B cell (primary cell): ENCODE results near the gene SELENBP1. TPM values are rescaled to one million over a fixed set of nuclear protein-coding genes. Genes with fewer than 3 reads are reported as not detected.

Source experiments
- ATAC-seq: fragments of 200-7000 bp; cut with Tn5 transposase; one replicate; pipeline ENCODE4 v1.10.0; 2021; ENCODE audit warnings: low read depth, mild to moderate bottlenecking, moderate number of reproducible peaks, moderate library complexity
- CTCF ChIA-PET: fragments of 350-600 bp; sonication (Branson Sonifier 250); formaldehyde crosslinking; loops from one replicate; lab custom pipeline; 2021; ENCODE audit warnings: antibody characterized with exemption, inconsistent platforms; lab: Charles Lee
- POLR2A ChIA-PET: fragments of 350-600 bp; sonication (Branson Sonifier 250); formaldehyde crosslinking; loops from one replicate; lab custom pipeline; 2021; ENCODE audit warnings: antibody characterized with exemption; lab: Charles Lee
- DNase-seq: peaks from one replicate; pipeline ENCODE4 v3.0.0; 2013
- H2AFZ ChIP-seq: 2 replicates; pipeline ENCODE4 v1.6.1; 2012; ENCODE audit warnings: mild to moderate bottlenecking, low read depth, low read length; ENCODE audit not compliant: insufficient read depth, poor library complexity, severe bottlenecking
- H3K27ac ChIP-seq, 2 donors: 1 replicate in 1 of 2; 2 replicates in 1 of 2; pipeline ENCODE4 v1.5.1; 2012 to 2013; ENCODE audit warnings: low read length in 2 of 2, mild to moderate bottlenecking in 2 of 2, moderate library complexity in 1 of 2
- H3K27me3 ChIP-seq, 4 experiments: fragments of 200-600 bp in 1 of 4; sonication (generic) in 1 of 4; replicated peaks in 1 of 4; 1 replicate in 2 of 4; 2 replicates in 2 of 4; pipeline versions ENCODE4 v1.6.1 to v1.7.0; 2013 to 2016; ENCODE audit warnings: low read length in 3 of 4, mild to moderate bottlenecking in 2 of 4, mixed read lengths in 1 of 4, moderate library complexity in 1 of 4; ENCODE audit not compliant: insufficient read depth in 4 of 4, control insufficient read depth in 3 of 4; ENCODE audit errors: control extremely low read depth in 1 of 4
- H3K36me3 ChIP-seq, 2 experiments: replicated peaks in 1 of 2; 1 replicate in 1 of 2; 2 replicates in 1 of 2; pipeline versions ENCODE4 v1.6.1 to v1.7.1; 2013; ENCODE audit warnings: low read length in 1 of 2; ENCODE audit not compliant: insufficient read depth in 2 of 2, control insufficient read depth in 1 of 2; ENCODE audit errors: control extremely low read depth in 1 of 2, extremely low read depth in 1 of 2
- H3K4me1 ChIP-seq, 2 donors: fragments of 200-600 bp in 1 of 2; sonication (generic) in 1 of 2; 1 replicate in 1 of 2; 2 replicates in 1 of 2; pipeline versions ENCODE4 v1.5.1 to v1.6.1; 2013 to 2017; ENCODE audit warnings: low read length in 2 of 2; ENCODE audit not compliant: control insufficient read depth in 2 of 2, insufficient read depth in 2 of 2
- H3K4me2 ChIP-seq: replicated peaks from 2 replicates; pipeline ENCODE3; 2012; ENCODE audit warnings: mild to moderate bottlenecking, low read depth, low read length; ENCODE audit not compliant: poor library complexity, severe bottlenecking
- H3K4me3 ChIP-seq, 5 experiments: fragments of 200-600 bp in 1 of 5; sonication (generic) in 1 of 5; 1 replicate in 3 of 5; 2 replicates in 2 of 5; pipeline versions ENCODE4 v1.5.1 to v1.7.0; 2011 to 2016; ENCODE audit warnings: low read length in 4 of 5, mild to moderate bottlenecking in 4 of 5, low read depth in 2 of 5, control low read depth in 1 of 5, moderate library complexity in 1 of 5; ENCODE audit not compliant: insufficient read depth in 1 of 5; ENCODE audit errors: control extremely low read depth in 1 of 5, extremely low read depth in 1 of 5
- H3K79me2 ChIP-seq: fragments of 200-600 bp; sonication (generic); one replicate; pipeline ENCODE4 v1.6.0; 2016; ENCODE audit warnings: low read length; ENCODE audit not compliant: control insufficient read depth, insufficient read depth
- H3K9ac ChIP-seq: fragments of 200-600 bp; sonication (generic); 2 replicates; pipeline ENCODE4 v1.6.1; 2017; ENCODE audit warnings: mild to moderate bottlenecking, low read length, moderate library complexity
- H3K9me3 ChIP-seq, 3 donors: one replicate each; pipeline versions ENCODE4 v1.6.1 to v1.7.1; 2013; ENCODE audit warnings: low read length in 2 of 3; ENCODE audit not compliant: control insufficient read depth in 2 of 3, insufficient read depth in 1 of 3; ENCODE audit errors: control extremely low read depth in 1 of 3
- H4K20me1 ChIP-seq: 2 replicates; pipeline ENCODE4 v1.6.0; 2012; ENCODE audit warnings: mild to moderate bottlenecking, low read length; ENCODE audit not compliant: insufficient read depth, control insufficient read depth, poor library complexity, severe bottlenecking
- H3K27ac Mint-ChIP-seq: one replicate; pipeline ENCODE4 v1.8.0; 2021; ENCODE audit warnings: mixed read lengths
- H3K27me3 Mint-ChIP-seq: one replicate; pipeline ENCODE4 v1.8.0; 2021; ENCODE audit warnings: mixed read lengths
- H3K4me1 Mint-ChIP-seq: one replicate; pipeline ENCODE4 v1.8.0; 2021; ENCODE audit warnings: mixed read lengths
- H3K4me3 Mint-ChIP-seq: one replicate; pipeline ENCODE4 v1.8.0; 2021; ENCODE audit warnings: mixed read lengths
- H3K9me3 Mint-ChIP-seq: one replicate; pipeline ENCODE4 v1.8.0; 2022; ENCODE audit warnings: mixed read lengths; ENCODE audit not compliant: insufficient read depth
- CTCF ChIP-seq: fragments of 200-600 bp; IDR thresholded peaks from one replicate; pipeline ENCODE4 v1.8.0; 2022; ENCODE audit warnings: antibody characterized with exemption, mild to moderate bottlenecking
- EZH2 ChIP-seq: IDR thresholded peaks from 2 replicates; pipeline ENCODE4 v1.6.1; 2012; ENCODE audit warnings: borderline replicate concordance, low read depth, mild to moderate bottlenecking, moderate library complexity, low read length; ENCODE audit not compliant: insufficient read depth, poor library complexity, severe bottlenecking
- WGBS: methylation state at CpG from one replicate; pipeline ENCODE4 v1.1.5; 2013; ENCODE audit warnings: missing lambda C conversion rate; ENCODE audit not compliant: insufficient coverage; 5-methylcytosine and 5-hydroxymethylcytosine counted together
- intact Hi-C: fragments of 100-400 bp; cut with micrococcal nuclease; formaldehyde crosslinking; loops from one replicate; pipeline ENCODE4 v1.10.0; 2022
- polyA plus RNA-seq: library from polyadenylated mRNA; depleted of rRNA; stranded (reverse); fragments of >200 nt; gene quantifications from 2 replicates; pipeline ENCODE4 v1.2.3, GENCODE V29; 2012
- total RNA-seq, 2 donors: library from RNA; stranded (reverse); fragments of 120-200 nt in 1 of 2; gene quantifications; 1 replicate in 1 of 2; 2 replicates in 1 of 2; pipeline versions ENCODE4 v1.2.3 to v1.2.4, GENCODE V29; 2013 to 2022

SELENBP1 gene
- total and polyA plus RNA-seq, 2 donors (not counting 1 experiment from before 2014, with no cell fraction given) = 0.37 TPM; not detected in 1

- DNase-seq (no peak), ATAC-seq (no peak)
- TF ChIP-seq EZH2 = no peak
- H3K27me3 ChIP-seq = peaks cover 0 to 5% (median 0%) of the 10 kb centered on the region in 4 experiments
- no peak overlapping the region for H2AFZ ChIP-seq
- intact Hi-C loops = no loop called here
- no peaks in the 10 kb centered on the region for H3K79me2 ChIP-seq
- 96% methylated on average over 19 of the region's 20 CpGs for WGBS
- Mint-ChIP-seq H3K9me3 (no peaks in the 10 kb centered on the region), H3K27me3 (no peaks in the 10 kb centered on the region), H3K27ac (no peak overlapping the region), H3K4me1 (no peaks in the 10 kb centered on the region), H3K4me3 (no peak overlapping the region)
- H3K9me3 ChIP-seq = no peaks in the 10 kb centered on the region
- ChIA-PET CTCF (no interaction called here), POLR2A (interaction anchor here (1.4 kb wide), 1 partner anchor 11 kb away, joined by 3 read pairs; no protein-coding TSS in a partner anchor)
- H3K27ac ChIP-seq = no peak overlapping the region
- H4K20me1 ChIP-seq = no peaks in the 10 kb centered on the region
- H3K9ac ChIP-seq = no peak overlapping the region
- no peak overlapping the region for H3K4me3 ChIP-seq
- no peaks in the 10 kb centered on the region for H3K36me3 ChIP-seq
- H3K4me1 ChIP-seq = peaks cover 0 to 4% of the 10 kb centered on the region in 2 donors
- H3K4me2 ChIP-seq = no peak overlapping the region
These were observed 3.9 kb downstream of the SELENBP1 start for GRCh38 chr1:151368393-151369301.

- no peak overlapping the region for H3K4me3 Mint-ChIP-seq
- H3K9ac ChIP-seq = no peak overlapping the region
- H3K4me1 Mint-ChIP-seq = no peaks in the 10 kb centered on the region
- H3K27me3 ChIP-seq = peaks cover 0 to 5% (median 0%) of the 10 kb centered on the region in 4 experiments
- ChIA-PET CTCF (no interaction called here), POLR2A (no interaction called here)
- intact Hi-C loops = no loop called here
- TF ChIP-seq EZH2 = no peak
- no peak for TF ChIP-seq CTCF
- H3K4me3 ChIP-seq = no peak overlapping the region
- H3K4me1 ChIP-seq = peaks cover 0 to 4% of the 10 kb centered on the region in 2 donors
- H3K27ac Mint-ChIP-seq = no peak overlapping the region
- H3K27me3 Mint-ChIP-seq = no peaks in the 10 kb centered on the region
- H4K20me1 ChIP-seq = no peaks in the 10 kb centered on the region
- no peak overlapping the region for H3K4me2 ChIP-seq
- H3K27ac ChIP-seq = no peak overlapping the region
- H2AFZ ChIP-seq = no peak overlapping the region
- H3K9me3 ChIP-seq = peaks cover 0 to 1% (median 0%) of the 10 kb centered on the region in 3 donors
- no peak for ATAC-seq
- no peaks in the 10 kb centered on the region for H3K9me3 Mint-ChIP-seq
- no peaks in the 10 kb centered on the region for H3K79me2 ChIP-seq
- H3K36me3 ChIP-seq = no peaks in the 10 kb centered on the region
- DNase-seq = no peak
- no CpG with 5 or more reads among the region's 8 CpGs for whole genome bisulfite sequencing
These were observed 4.7 kb downstream of the SELENBP1 start for GRCh38 chr1:151367658-151368392.
